Activated gamma-delta T cell treated with Interleukin-2 at 50 U/mL for 16 hours (primary cell): ENCODE data around the gene BAHCC1.

Source experiments
- DNase-seq: peaks from one replicate; pipeline ENCODE4 v3.0.0-alpha.2; 2020

The BAHCC1 gene

GRCh38 chr17:81482673-81483072, 87.4 kb downstream of the BAHCC1 start:
- no peak for DNase-seq

- peak; percentile 17 for DNase-seq
Observed at GRCh38 chr17:81483085-81483861, 88.0 kb downstream of the BAHCC1 start.

GRCh38 chr17:81483862-81484194, 88.6 kb downstream of the BAHCC1 start:
- no peak for DNase-seq

DNA sequence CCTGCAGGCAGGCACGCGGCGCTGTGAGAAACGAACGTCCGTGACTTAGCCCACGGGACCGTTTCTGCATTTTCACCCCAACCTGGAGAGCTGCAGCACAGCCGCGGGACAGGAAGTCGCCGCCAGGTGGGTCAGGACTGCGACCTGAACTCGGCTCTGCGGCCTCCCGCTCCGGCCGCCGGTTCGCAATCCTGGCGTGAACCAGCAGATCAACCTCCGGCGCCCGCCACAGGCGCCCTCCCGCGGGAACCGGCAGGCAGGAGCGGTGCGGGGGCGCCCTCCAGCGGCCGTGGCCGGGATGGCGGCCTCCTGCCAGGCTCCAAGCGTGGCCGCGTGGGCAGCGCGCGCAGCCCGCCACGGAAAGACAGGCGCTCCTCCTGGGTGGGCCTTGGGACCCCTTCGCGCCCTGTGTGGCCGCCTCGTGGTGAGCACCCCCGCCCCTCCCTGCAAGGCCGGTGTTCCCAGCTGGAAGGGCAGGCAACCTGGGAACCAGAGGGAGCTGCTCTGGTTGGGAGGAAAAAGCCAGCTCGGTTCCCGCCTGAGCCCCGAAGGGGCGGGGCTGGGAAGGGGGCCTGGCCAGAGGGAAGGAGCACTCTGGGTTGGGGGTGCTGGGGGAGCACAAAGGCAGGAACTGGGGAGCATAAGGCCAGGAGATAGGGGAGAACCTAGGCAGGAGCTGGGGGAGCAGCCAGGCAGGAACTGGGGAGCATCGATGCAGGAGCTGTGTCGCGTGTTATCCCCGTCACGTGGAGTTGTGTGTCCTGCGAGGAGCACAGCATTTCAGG, 89.1 kb downstream of the BAHCC1 start:
- DNase-seq, result peak; percentile 86

GRCh38 chr17:81486199-81486810, 91.0 kb downstream of the BAHCC1 start:
- no peak for DNase-seq

DNA sequence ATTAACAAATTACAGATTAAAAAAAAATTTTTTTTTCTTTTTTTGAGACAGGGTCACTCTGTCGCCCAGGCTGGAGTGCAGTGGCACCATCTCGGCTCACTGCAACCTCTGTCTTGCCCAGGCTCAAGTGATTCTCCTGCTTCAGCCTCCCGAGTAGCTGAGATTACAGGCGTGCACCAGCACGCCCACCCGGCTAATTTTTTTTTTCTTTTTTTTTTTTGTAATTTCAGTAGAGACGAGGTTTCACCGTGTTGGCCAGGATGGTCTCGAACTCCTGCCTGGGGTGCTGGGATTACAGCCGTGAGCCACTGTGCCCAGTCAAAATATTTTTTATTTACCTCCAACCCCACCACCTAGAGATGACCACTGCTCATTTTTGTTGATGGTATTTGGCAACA, 91.8 kb downstream of the BAHCC1 start:
- no peak for DNase-seq

DNA sequence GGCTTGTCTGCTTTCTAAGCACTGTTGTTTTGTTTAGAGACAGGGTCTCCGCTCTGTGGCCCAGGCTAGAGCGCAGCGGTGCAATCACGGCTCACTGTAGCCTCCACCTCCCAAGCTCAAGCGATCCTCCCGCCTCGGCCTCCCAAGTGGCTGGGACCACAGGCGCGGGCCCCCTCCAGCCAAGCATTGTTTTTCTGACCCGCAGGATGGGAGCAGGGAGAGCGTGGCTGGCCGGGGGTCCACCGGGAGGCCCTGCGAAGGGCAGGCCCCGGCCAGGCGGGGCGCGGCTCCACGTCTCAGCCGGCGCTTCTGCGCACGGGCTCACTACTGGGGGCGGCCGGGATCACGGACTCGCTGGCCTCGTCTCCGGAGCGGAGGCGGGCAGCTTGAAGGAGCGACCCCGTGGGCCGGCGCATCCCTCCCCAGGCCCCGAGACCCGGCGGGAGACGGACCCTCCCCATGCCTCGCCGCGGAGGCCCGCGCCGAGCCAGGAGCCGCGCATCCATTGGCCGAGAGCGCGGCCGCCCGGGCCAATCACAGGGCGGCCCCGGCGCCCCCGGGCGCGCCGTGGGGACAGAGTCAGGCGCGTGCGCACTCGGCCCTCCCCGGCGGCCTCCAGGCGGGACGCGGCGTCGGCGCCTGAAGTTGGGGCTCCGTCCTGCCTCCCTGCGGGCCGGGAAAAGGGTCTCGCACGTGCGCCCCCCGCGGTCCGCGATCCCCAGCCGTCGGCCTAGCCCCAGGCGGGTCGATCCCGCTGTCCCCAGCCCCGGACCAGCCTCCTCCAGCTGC, 92.4 kb downstream of the BAHCC1 start:
- DNase-seq, result peak; percentile 76

GRCh38 chr17:81488276-81488860, 93.1 kb downstream of the BAHCC1 start:
- DNase-seq, result no peak

- DNase-seq, result no peak
Observed at GRCh38 chr17:81489012-81489997, 94.0 kb downstream of the BAHCC1 start.

DNA sequence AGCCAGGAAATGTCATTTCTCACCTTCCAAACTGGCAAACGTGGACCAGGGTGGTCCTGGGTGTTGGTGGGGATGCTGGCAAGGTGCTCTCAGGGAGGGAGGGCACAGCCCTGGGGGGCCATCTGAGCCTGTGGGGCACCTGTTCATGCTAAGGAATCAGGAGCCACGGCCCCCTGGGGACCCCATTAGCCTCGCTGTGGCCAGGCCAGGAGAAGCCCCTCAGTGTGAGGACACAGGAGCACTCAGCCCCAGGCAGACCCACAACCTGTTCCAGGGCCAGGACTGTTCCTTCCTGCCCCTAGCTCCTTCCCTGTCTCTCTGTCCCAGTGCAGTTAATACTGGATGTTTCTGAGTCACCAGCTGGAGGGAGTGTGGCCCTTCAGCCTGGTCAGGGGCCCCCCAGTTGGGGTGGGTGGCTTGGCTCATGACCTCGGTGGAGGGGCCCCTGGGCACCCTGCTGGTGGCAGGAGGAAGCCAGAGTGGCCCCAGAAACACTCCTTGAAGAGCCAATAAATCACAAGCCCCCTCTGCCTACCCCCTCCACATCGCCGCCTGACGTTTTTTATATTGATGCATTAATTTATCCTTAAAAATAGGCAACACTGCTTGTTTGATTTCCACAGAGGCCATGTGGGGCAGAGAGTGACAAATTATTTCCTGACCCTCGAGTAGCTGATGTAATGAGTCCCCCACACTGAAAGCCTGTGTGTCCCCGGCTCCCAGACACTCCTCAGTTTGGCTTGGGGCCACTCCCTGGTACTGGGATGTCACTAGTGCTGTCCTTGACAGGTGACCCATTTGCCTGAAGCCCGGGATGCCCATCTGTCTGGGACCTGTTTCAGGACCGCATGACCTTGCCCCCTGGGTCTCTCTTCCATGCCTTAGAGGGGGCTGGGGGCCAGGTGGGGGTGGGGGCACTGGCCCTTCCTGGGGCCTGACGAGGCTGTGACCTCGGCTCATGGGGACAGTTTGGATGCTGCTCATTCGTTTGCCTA, 95.0 kb downstream of the BAHCC1 start:
- DNase-seq, result no peak

DNA sequence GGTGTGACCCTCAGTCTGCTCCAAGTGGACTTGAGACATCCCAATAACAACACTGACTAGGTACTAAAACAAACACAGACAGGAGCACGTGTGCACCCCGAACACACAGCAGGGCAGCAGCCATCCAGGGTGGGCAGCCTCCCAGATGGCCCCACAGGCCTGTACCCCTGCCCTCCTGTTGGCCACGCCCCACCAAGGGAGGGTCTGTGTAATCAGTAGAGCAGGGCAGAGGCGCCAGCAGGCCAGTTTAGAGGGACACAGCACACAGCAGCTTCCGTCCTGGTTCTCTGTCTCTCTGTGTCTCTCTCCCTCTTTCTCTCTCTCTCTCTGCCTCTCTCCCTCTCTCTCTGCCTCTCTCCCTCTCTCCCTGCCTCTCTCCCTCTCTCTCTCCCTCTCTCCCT, 95.9 kb downstream of the BAHCC1 start:
- DNase-seq, result no peak

- no peak for DNase-seq
Observed at GRCh38 chr17:81491761-81492160, 96.5 kb downstream of the BAHCC1 start.

- DNase-seq, result no peak
Observed at GRCh38 chr17:81492202-81492601, 96.9 kb downstream of the BAHCC1 start.

- no peak for DNase-seq
Observed at GRCh38 chr17:81492706-81493105, 97.4 kb downstream of the BAHCC1 start.

DNA sequence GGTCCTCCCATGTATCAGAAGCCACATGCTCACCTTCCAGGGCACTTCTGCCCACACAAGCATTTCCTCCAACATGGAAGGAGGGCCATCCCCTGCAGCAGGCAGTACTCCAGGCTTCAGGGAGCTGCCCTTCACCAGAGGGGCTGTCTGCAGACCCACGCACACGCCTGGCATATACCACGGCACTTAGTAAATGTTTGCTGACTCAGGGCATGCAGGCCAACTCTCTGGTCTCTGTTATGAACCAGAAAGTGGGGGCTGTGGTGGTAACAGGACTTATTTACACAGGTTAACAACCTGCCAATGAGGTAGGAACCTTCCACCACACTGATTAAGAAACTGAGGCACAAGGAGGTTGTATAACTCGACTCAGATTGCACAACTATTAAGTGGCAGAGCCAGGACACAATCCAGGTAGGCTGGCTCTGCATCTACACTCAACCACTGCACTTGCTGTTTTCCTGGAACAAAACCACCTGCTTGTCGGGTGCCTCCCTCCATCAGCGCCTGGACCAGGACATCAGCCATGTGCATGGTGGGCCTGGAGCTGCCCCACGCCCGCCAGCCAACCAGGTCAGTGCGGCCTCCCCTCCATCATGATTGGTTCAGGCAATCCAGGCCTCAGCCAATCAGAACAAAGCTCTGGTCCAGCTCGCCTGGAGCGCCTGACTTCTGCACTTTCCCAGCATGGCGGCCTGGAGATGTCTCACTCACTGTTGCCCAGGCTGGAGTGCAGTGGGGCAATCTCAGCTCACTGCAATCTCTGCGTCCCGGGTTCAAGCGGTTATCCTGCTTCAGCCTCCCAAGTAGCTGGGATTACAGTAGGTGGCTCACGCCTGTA, 98.2 kb downstream of the BAHCC1 start:
- DNase-seq, result no peak

- DNase-seq, result no peak
Observed at GRCh38 chr17:81494626-81495377, 99.5 kb downstream of the BAHCC1 start.

- no peak for DNase-seq
Observed at GRCh38 chr17:81498953-81499600, 103.8 kb downstream of the BAHCC1 start.

DNA sequence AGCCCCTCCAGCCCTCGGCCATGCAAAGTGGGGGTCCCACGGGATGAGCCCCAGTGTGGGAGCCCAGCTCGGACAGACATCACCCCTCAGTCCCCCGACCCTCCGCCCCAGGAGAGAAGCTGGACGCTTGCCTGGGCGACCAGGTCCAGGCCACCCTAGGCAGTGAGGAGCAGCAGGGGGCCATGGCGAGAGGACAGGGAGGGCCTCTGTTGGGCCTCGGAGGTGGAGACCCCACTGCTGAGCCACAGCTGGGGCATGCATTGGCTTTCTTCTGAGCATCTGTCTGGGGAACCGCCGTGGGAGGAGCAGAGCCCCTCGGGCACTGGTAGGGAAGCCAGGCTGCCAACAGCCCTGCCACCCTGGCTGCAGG, 104.3 kb downstream of the BAHCC1 start:
- no peak for DNase-seq
